Activated CD4-positive, alpha-beta T cell treated with anti-CD3 and anti-CD28 coated beads, Interleukin-2, amount 50 U/mL, for 24 hours (primary cell): Measurements from ENCODE around the gene PDE7B.

ENCODE experiments used
- DNase-seq, 2 donors: peaks; one replicate each; pipeline ENCODE4 v3.0.0-alpha.2; 2020; ENCODE audit warnings: low read depth in 1 of 2, low spot score in 1 of 2

The PDE7B gene

GRCh38 chr6:135851442-135852271 is at the start of gene PDE7B:
Gene PDE7B (plus strand): TSS chr6:135851701.
- DNase-seq = peak in 1 of 2 donors; percentile 27

- no peak for DNase-seq
These were observed 49.6 kb upstream of the PDE7B start for GRCh38 chr6:135801755-135802465.

GRCh38 chr6:135810486-135810885 is 41.0 kb upstream of the PDE7B start:
- no peak for DNase-seq

GRCh38 chr6:135811170-135811569 is 40.3 kb upstream of the PDE7B start:
- no peak for DNase-seq

GRCh38 chr6:135811644-135812526 is 39.6 kb upstream of the PDE7B start:
- no peak for DNase-seq

- DNase-seq = no peak
These were observed 38.1 kb upstream of the PDE7B start for GRCh38 chr6:135813401-135813800.

GRCh38 chr6:135814043-135814442 is 37.5 kb upstream of the PDE7B start:
- DNase-seq = no peak

GRCh38 chr6:135815216-135815615 is 36.3 kb upstream of the PDE7B start:
- no peak for DNase-seq

GRCh38 chr6:135817035-135817434 is 34.5 kb upstream of the PDE7B start:
- DNase-seq = no peak

GRCh38 chr6:135819665-135820064 is 31.8 kb upstream of the PDE7B start:
- DNase-seq = no peak

- DNase-seq = no peak
These were observed 31.2 kb upstream of the PDE7B start for GRCh38 chr6:135820340-135820739.

GRCh38 chr6:135823851-135824250 is 27.6 kb upstream of the PDE7B start:
- DNase-seq = no peak

GRCh38 chr6:135826236-135826804 is 25.2 kb upstream of the PDE7B start:
- DNase-seq = no peak

GRCh38 chr6:135828021-135828420 is 23.5 kb upstream of the PDE7B start:
- DNase-seq = no peak

GRCh38 chr6:135830452-135830881 is 21.0 kb upstream of the PDE7B start:
- DNase-seq = no peak

- DNase-seq = no peak
These were observed 20.5 kb upstream of the PDE7B start for GRCh38 chr6:135831016-135831415.

GRCh38 chr6:135832166-135832565 is 19.3 kb upstream of the PDE7B start:
- no peak for DNase-seq

GRCh38 chr6:135833771-135834170 is 17.7 kb upstream of the PDE7B start:
- no peak for DNase-seq

- no peak for DNase-seq
These were observed 13.6 kb upstream of the PDE7B start for GRCh38 chr6:135837735-135838449.

GRCh38 chr6:135839121-135839520 is 12.4 kb upstream of the PDE7B start:
- no peak for DNase-seq
